Stimulated activated CD4-positive, alpha-beta T cell treated with anti-CD3 and anti-CD28 coated beads, Interleukin-2, amount 100 ng/mL, for 24 hours (primary cell): ENCODE measurements around the gene NEDD8.
"Not testable (repeated sequence)": the region's sequence is repeated elsewhere in the genome, so short reads cannot be mapped to it uniquely, and the experiment has no call there.

ENCODE experiments used
- DNase-seq, 2 donors: peaks; one replicate each; pipeline ENCODE4 v3.0.0-alpha.2; 2020

Gene NEDD8

DNA sequence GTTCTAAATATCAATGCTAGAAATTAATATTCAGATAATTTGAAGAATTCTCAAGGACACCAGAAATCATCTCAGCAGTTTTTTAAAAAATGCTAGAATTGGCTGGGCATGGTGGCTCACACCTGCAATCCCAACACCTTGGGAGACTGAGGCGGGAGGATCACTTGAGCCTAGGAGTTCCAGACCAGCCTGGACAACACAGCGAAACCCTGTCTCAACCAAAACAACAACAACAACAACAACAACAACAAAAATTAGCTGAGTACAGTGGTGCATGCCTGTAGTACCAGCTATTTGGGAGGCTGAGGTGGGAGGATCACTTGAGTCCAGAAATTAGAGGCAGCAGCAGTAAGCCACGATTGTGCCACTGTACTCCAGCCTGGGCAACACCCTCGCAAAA is 13.1 kb downstream of the NEDD8 start:
- DNase-seq: no peak

DNA sequence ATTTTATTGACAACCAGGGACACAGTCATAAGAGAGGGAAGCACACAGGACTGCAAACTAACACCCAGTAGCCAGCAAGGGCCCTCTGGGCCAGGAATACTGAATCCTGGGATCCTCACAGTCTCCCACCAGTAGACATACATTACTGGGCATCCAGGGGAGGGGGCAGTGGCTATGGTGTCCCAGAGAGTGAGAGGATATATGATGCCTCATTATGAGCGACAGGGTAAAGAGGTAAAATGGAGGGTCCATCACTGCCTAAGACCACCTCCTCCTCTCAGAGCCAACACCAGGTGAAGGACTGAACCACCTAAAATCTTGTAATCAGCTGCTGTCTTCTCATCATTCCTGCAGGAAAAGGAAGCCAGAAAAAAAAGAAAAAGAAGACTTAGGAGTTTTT is 15.3 kb downstream of the NEDD8 start:
- not testable (repeated sequence) for DNase-seq

DNA sequence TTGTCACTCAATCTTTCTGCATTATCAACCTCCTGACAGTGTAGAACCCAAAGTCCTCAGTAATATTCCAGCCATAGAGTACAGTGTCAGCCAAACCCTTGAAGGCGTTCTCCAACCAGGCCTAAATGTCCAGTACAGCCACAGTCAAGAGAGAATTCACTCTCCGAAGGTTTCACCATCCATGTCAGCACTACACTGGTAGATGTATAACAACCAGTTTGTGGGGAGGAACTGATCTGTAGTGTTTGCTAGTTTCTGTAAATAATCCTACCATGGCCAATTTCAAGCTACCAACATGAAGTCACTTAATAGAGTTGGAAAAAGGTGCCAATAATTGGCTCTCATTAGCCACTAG is 15.8 kb downstream of the NEDD8 start:
- DNase-seq: no peak

DNA sequence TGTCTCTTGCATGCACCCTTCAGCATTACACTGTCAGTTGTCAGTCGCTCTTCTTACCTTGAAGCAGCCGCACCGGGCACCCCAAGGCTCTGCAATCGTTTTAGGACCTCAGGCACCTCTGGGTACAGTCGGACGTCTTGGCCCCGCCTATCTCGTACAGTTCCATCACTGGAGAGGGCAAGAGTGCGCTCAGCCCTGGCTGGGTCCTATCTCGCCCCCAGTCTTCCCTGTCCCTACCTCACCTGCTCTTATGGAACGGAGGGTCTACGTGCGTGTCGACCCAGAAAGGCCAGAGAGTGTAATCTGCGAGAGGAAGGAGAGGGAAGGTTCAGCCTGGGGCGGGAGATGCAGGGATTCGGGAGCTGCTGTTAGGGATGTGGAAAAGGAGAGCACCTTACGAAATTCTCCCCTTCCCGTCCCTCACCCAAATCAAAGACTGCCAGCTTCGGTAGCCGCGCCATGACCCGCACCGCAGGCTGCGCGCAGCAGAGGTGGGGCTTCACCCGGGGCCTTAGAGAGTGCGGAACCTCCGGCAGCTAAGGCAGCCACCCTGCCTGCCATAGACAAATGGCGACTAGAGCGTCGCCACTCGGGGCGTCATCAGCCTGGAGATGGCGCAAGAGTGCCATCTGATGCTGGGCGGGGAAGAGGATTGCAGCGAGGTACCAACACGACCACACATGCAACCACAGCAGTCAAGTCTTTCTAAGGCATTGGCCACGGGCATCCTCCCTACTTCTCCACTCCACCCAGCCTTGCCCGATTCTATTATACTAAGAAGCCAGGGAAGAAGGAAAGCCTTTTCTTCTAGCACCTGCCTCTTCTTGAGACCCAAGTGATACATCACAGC is 16.4 kb downstream of the NEDD8 start, which contains the start of gene MDP1:
MDP1 (minus strand) TSS at position 572 of the 850 bp plus-strand sequence; CDS start at position 461, 111 bp downstream.
- DNase-seq: peak; percentile 84

DNA sequence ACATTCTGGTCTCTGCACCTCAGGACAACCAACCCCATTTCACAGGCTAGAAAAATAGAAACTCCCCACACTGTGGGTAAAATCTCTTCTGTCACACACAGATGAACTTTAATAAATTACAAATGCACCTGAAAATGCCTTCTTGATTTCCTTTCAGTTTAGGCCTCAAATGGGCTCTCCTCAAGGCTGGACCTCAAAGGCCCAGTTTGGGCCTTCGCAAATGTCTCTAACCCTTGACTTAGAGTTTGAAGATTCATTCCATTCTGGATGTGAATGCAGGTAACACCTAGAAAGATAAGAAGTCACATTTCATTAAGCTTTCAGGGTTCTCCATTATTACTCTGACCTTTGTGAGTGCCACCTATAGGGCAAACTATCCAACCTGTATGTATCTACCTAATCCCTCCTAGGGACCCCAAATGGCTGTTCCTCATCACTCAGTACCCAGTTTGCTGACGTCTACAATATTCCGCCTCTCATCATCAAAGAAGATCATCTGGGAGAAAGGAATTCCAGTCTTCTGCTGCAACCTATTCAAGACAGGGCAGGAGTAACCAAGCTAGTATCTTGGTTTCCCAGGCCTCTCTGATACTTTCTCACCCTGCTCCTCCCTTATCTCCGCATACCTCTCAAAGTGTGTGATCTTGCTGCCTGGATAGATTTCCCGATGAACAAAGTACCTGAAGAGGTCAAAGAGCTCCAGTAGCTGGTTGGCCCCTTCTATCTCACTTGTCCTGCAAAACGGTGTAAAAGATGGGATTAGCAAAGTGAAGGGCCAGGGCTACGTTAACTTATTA is 18.1 kb downstream of the NEDD8 start:
- no peak for DNase-seq

DNA sequence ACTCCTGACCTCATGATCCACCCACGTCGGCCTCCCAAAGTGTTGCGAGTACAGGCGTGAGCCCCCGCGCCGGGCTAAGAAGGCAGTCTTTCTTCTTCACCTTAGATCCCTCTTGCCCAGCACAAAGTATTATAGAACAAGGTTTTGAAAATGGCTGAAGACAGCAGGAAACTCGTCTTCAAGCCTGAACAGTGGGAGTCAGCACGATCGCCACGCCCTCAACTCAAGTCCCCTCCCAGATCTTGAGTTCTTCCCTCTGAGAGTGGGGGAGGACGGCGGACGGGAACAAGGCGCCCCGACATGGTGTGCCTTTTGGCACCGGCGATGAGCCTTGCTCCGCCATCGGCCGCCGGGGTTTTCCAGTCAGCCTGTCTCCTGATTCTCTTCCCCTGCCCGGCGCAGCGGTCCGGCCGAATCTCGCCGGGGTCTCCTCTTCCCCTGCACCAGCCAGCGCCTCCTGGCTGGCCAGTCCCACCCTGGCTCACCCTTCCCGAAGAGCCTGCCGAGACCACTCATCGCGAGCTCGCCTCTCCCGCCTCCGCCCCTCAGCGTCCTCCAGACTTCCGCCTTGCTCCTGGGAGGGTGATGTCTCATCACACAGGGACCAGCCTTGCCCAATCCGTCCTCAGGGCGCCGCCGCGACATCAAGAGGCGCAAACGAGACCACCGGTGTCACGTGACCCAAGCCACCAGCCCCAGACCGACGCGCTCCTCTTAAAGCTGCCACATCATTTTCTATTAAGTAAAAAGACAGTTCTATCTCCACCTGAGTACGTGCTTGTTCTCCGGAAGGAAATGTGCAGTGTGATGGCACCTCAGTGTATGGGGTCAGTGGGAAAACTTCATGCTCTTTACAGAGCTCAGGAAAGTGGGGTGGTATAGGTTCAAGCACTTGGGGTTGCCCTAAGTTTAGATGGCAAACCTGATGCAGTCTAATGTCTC is 19.0 kb downstream of the NEDD8 start, which contains the start of gene CHMP4A:
CHMP4A (minus strand) TSS at position 565 of the 942 bp plus-strand sequence; CDS start at position 516, 49 bp downstream.
- DNase-seq: peak; percentile 96

DNA sequence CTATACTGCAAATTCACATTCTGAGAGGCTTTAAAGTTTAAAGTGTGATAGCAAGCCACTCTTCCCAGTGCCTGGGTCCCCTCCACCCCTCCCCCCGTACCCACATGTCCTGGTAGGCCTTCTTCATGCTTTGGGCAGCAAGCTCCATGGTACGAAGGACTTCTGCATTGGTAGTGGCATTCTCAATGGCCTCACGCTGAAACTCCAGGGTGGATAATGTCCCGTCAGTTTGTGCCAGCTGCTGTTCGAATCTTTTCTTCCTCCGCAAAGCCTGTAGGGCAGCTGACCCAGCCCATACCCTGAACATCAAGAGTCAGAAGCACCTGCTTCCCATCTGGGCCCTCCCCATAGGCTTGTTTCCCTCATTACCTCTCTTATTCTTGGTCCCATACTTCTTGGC is 20.9 kb downstream of the NEDD8 start:
- no peak for DNase-seq

DNA sequence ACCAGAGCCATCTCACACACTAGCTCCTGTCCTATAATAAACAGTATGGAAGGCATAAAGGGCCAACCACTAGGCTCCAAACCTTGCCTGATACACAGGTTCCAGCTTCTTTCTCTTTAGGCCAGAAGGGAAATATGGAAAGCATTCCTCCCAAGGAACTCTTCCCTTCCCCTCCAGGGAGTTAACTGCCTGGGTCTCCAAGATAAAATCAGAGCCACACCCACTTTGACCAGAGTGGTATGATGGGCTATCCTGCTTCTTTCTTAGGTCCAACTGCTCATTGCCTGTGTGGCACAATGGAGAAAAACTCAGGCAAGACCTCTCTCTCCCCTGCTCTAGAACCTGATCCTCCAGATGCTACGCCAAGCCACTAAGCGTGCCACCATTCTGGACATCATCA is 24.5 kb downstream of the NEDD8 start:
- no peak for DNase-seq

DNA sequence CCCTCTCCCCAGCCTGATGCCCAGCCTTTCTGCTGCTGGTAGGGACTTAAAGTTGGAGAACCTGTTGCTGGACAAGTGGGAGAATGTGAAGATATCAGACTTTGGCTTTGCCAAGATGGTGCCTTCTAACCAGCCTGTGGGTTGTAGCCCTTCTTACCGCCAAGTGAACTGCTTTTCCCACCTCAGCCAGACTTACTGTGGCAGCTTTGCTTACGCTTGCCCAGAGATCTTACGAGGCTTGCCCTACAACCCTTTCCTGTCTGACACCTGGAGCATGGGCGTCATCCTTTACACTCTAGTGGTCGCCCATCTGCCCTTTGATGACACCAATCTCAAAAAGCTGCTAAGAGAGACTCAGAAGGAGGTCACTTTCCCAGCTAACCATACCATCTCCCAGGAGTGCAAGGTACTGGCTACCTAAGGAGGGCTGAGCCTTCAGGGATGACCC is 25.0 kb downstream of the NEDD8 start:
- DNase-seq: no peak

DNA sequence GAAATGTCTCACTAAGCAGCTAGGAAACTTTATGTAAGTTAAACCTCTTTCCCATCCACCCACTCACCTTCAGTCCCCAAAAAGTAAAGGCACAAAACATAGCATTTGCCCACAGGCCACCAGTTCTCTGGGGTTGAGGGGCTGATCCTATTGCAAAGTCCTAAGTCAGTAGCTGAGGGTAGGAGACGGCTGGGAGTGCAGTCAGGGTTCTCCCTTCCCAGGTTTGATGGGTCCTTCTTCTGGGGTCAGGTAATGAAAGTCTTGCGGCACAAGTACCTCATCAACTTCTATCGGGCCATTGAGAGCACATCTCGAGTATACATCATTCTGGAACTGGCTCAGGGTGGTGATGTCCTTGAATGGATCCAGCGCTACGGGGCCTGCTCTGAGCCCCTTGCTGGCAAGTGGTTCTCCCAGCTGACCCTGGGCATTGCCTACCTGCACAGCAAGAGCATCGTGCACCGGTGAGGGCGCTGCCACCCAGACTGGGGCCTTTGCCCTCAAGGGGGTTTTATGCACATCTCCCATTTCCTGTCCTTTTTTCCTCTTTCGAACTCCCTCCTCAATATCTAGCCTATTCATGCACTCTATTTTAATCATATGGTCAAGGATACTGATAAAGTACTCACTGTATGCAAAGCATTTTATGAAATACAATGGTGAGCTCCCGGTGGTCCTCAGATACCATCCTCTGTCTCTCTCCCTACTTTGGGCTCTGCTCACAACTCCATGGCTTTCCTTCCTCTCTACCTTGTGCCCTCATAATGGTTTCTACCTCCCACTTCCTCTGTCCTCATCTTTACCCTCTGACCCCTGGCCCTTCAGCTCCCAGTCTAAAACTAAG is 25.7 kb downstream of the NEDD8 start:
- DNase-seq: no peak

DNA sequence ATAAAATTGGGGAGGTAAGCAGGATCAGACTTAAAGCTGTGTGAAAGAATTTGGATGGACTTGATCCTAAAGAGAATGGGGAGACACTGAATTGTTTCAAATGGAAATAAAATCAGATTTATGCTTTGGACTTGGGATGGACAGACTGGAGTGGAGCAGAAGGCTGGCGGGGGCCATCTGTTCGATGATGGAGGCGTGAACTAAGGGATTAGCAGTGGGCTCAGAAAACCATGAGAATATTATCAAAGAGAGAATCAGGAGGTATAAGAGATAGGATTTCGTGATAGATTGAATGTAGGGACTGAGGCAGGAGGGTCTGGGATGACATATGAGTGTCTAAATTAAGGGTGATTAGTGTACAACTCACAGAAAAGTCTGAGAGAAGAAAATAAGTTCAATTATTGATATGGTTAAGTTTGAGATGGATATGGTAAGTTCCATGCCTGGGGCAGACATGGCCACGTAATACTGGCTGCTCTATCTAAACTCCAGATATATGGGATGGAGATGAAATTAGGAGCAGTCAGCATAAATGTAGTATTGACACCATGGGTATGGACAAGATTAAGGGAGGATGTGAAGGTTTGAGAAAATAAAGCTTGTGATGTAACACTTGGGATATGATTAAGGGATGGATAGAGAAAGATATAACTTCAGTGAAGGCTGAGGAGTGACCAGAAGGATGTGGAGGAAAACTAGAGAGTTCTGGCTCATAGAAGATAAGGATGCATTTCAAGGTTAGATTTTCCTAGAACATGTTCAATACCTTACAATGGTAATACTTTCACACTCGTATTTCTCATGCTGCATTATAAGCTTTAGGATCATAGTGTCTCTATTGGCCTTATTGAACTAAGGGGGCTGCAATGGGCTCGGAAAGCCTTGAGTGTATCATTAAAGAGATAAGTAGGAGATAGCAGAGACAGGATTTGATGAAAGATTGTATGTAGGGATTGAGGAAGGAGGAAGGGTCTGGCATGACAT is 27.7 kb downstream of the NEDD8 start:
- no peak for DNase-seq

DNA sequence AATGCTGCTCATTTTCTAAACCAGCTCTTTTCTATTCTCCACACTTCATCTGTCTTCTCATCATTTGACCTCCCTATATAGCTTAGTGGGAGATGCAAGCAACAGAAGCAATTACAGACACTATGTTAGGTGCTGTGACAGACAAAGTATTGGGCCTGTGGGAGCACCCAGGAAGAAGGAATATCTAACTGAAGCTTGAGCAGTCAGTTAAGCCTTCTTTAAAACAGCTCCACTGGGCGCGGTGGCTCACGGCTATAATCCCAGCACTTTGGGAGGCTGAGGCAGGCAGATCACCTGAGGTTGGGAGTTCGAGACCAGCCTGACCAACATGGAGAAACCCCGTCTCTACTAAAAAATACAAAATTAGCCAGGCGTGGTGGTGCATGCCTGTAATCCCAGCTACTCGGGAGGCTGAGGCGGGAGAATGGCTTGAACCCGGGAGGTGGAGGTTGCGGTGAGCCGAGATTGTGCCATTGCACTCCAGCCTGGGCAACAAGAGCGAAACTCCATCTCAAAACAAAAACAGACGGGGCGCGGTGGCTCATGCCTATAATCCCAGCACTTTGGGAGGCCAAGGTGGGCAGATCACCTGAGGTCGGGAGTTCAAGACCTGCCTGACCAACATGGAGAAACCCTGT is 28.8 kb downstream of the NEDD8 start:
- not testable (repeated sequence) for DNase-seq

DNA sequence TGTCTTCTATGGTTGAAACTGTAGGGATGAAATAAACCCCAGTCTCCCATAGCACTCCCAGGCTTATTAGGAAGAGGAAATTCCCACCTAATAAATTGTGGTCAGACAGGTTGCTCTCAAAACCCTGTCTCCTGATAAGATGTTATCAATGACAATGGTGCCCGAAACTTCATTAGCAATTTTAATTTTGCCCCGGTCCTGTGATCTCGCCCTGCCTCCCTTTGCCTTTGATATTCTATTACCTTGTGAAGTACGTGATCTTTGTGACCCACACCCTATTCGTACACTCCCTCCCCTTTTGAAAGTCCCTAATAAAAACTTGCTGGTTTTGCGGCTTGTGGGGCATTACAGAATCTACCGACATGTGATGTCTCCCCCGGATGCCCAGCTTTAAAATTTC is 29.6 kb downstream of the NEDD8 start:
- not testable (repeated sequence) for DNase-seq

DNA sequence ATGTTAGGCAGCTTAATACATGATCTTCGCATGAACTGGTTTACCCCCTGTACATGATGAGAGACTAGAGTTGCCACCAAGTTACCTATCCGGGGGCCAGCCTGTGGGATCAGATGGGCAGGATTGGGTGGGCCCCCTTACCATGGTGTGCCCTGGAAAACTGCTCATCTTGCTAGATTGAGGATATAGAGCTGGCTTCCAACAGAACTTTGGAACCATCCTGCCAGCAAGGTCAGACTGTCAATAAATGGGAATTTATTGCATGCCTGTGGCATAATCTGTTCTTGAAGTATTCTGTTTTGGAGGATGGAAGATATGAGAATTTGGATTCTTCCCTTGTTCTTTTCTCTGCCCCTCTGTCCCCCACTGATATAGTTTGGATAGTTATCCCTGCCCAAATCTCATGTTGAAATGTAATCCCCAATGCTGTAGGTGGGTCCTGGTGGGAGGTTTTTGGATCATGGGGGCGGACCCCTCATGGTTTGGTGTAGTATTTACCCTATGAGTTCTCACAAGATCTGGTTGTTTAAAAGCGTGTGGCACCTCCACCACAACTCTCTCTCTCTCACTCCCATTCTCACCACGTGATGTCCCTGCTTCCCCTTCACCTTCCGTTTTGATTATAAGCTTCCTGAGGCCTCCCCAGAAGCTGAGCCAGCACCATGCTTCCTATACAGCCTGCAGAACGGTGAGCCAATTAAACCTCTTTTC is 33.2 kb downstream of the NEDD8 start:
- DNase-seq: no peak

DNA sequence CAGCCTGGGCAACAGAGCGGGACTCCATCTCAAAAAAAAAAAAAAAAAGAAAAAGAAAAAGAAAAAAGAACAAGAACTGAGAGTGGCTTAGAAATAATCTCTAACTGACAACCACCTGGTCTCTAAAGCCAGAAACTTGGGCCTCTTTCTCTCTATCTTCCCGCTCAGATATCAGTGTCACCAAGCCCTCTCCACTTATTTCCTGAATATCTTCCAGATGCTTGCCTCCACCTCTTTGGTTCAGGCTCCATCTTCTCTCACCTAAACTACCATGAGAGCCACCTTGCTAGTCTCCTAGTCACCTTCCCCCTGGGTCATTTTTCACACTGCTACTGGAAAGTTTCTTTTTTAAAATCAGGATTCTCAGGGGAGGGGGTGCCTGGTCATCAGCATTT is 35.1 kb downstream of the NEDD8 start:
- no peak for DNase-seq

DNA sequence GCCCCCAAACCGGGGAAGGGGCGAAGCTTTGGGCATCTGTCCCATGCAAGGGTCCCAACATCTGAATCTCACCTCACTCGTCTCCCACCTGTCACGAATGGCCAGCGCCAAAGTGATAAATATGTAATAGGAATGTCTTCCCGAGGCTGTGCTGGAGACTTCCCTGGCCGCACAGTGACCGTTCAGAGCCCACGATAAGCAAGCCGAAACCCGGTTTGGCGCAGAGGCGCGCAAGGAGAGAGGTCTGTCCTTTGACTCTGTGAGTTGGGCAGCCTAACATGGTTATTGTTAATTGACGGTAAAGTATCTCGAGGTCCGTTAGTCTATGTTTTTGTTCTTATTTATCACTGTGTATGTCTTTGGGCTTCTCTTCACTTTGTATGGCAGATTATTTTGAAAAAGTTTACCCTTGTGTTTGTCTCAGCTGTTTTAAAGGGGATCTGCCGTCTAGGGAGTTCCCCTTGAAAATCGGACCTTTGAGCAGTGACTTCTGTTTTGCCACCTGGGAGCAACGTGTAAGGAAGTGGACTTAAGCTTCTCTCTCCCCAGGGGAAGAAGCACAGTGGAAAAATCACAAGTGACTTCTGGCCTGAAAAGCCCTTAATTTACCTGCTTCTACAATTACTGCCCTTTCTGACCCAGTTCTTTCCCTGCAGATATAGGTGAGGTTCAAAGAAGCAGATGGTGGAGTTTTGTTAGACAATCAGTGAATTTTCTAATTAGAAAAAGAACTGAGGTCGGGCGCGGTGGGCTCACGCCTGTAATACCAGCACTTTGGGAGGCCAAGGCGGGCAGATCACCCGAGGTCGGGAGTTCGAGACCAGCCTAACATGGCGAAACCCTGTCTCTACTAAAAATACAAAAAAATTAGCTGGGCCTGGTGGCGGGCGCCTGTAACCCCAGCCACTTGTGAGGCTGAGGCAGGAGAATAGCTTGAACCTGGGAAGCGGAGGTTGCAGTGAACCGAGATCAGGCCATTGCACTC is 35.8 kb downstream of the NEDD8 start:
- DNase-seq: no peak

DNA sequence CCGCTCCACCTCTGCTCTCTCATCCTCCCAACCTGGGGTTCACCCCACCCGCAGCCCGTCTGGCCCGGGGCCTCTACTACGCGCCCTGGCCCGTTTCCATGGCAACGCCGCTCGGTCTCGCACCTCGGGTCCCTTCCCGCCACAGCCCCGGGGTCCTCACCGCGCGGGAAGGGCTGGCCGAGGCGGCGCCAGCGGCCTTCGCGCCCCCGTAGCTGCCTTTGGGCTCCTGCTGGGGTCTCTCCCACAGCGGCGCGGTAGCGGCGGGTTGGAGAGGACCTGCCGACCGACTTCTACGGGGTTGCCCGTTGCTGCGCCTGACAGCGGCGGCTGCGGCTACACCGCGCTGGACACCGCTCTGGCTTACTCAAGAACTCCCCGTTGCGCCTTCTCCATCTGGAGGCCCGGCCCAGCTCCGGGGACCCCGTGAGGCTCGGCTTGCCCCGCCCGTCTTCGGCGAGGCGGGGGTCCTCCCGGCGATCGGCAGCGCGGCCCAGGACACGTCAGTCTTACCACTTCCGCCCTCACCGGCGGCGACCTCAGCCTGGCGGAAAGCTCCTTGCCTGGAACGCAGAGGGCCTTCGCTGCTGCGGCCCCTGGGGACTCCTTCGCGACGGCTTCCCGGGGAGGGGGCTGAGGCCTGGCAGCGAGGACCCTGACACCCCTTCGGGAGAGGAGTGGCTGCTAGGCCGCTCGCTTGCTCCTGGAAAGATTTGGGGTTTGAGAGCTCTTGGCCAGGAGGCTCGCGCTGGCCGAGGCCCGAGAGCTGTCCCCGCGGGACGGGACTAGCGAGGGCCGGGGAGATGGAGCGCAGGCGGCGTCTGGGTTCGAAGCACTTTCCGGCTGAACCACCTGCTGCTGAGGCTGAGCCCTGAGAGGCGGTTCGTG is 36.7 kb downstream of the NEDD8 start, which contains the start of gene TM9SF1:
TM9SF1 (minus strand) TSS at position 256 of the 885 bp plus-strand sequence. CDS start 422 bp downstream, outside the sequence.
- DNase-seq: peak; percentile 86
